Activated T-cell treated with anti-CD3 and anti-CD28 coated beads, Interleukin-2, amount 50 U/mL, for 72 hours (primary cell): ENCODE measurements around the gene ARHGEF16. TPM values are rescaled to one million over a fixed set of nuclear protein-coding genes. Genes with fewer than 3 reads are reported as not detected.

Experiments used
- ATAC-seq, 2 donors: fragments of 150-1000 bp; cut with Tn5 transposase; replicated peaks in 1 of 2; 2 replicates each; pipeline ENCODE4 v1.10.0; 2021; ENCODE audit warnings: moderate library complexity in 2 of 2, mild to moderate bottlenecking in 1 of 2
- DNase-seq, 2 donors: peaks; one replicate each; pipeline ENCODE4 v3.0.0; 2021 to 2022; ENCODE audit warnings: mixed read lengths in 1 of 2
- H3K27ac Mint-ChIP-seq: one replicate; pipeline ENCODE4 v1.8.0; 2022; ENCODE audit warnings: mild to moderate bottlenecking, moderate library complexity, mixed read lengths
- H3K27me3 Mint-ChIP-seq: one replicate; pipeline ENCODE4 v1.8.0; 2022; ENCODE audit warnings: low read depth, mixed read lengths
- H3K36me3 Mint-ChIP-seq, 2 donors: one replicate each; pipeline ENCODE4 v1.8.0; 2022; ENCODE audit warnings: mixed read lengths in 2 of 2, mild to moderate bottlenecking in 1 of 2; ENCODE audit not compliant: insufficient read depth in 2 of 2
- H3K4me1 Mint-ChIP-seq: one replicate; pipeline ENCODE4 v1.8.0; 2022; ENCODE audit warnings: low read depth, mixed read lengths
- H3K4me3 Mint-ChIP-seq, 2 donors: one replicate each; pipeline ENCODE4 v1.8.0; 2022; ENCODE audit warnings: mild to moderate bottlenecking in 2 of 2, mixed read lengths in 2 of 2, moderate library complexity in 2 of 2
- H3K9me3 Mint-ChIP-seq, 2 donors: one replicate each; pipeline ENCODE4 v1.8.0; 2022; ENCODE audit warnings: mixed read lengths in 2 of 2
- total RNA-seq, 2 donors: library from RNA; stranded (reverse); gene quantifications; one replicate each; pipeline ENCODE4 v1.2.3, GENCODE V29; 2022

The ARHGEF16 gene
- total RNA-seq, 2 donors from 2014 or later: 0.14 TPM; not detected in 1

- H3K4me1 Mint-ChIP-seq: no peaks in the 10 kb centered on the region
- no peaks in the 10 kb centered on the region for H3K27me3 Mint-ChIP-seq
- H3K27ac Mint-ChIP-seq: no peak overlapping the region
- no peaks in the 10 kb centered on the region for H3K9me3 Mint-ChIP-seq
- H3K36me3 Mint-ChIP-seq: no peaks in the 10 kb centered on the region
- no peak overlapping the region for H3K4me3 Mint-ChIP-seq
- DNase-seq: no peak
- ATAC-seq: no peak
Measured at GRCh38 chr1:3516911-3517675, 62.6 kb downstream of the ARHGEF16 start.

- DNase-seq (no peak), ATAC-seq (no peak)
- H3K27me3 Mint-ChIP-seq: no peaks in the 10 kb centered on the region
- no peaks in the 10 kb centered on the region for H3K36me3 Mint-ChIP-seq
- H3K4me3 Mint-ChIP-seq: no peak overlapping the region
- no peak overlapping the region for H3K27ac Mint-ChIP-seq
- no peaks in the 10 kb centered on the region for H3K4me1 Mint-ChIP-seq
- H3K9me3 Mint-ChIP-seq: no peaks in the 10 kb centered on the region
Measured at GRCh38 chr1:3518256-3518655, 63.8 kb downstream of the ARHGEF16 start.

GRCh38 chr1:3518756-3519155 lies 64.3 kb downstream of the ARHGEF16 start:
- H3K4me1 Mint-ChIP-seq: no peaks in the 10 kb centered on the region
- no peak for DNase-seq
- no peak for ATAC-seq
- no peaks in the 10 kb centered on the region for H3K9me3 Mint-ChIP-seq
- no peaks in the 10 kb centered on the region for H3K27me3 Mint-ChIP-seq
- no peaks in the 10 kb centered on the region for H3K36me3 Mint-ChIP-seq
- H3K4me3 Mint-ChIP-seq: no peak overlapping the region
- H3K27ac Mint-ChIP-seq: no peak overlapping the region

- no peaks in the 10 kb centered on the region for H3K27me3 Mint-ChIP-seq
- DNase-seq: no peak
- no peak overlapping the region for H3K4me3 Mint-ChIP-seq
- no peaks in the 10 kb centered on the region for H3K9me3 Mint-ChIP-seq
- no peaks in the 10 kb centered on the region for H3K4me1 Mint-ChIP-seq
- no peak overlapping the region for H3K27ac Mint-ChIP-seq
- ATAC-seq: no peak
- H3K36me3 Mint-ChIP-seq: no peaks in the 10 kb centered on the region
Measured at GRCh38 chr1:3519301-3519885, 64.9 kb downstream of the ARHGEF16 start.

- ATAC-seq: no peak
- no peaks in the 10 kb centered on the region for H3K36me3 Mint-ChIP-seq
- no peaks in the 10 kb centered on the region for H3K9me3 Mint-ChIP-seq
- H3K27ac Mint-ChIP-seq: no peak overlapping the region
- H3K4me1 Mint-ChIP-seq: no peaks in the 10 kb centered on the region
- H3K4me3 Mint-ChIP-seq: no peak overlapping the region
- H3K27me3 Mint-ChIP-seq: no peaks in the 10 kb centered on the region
- no peak for DNase-seq
Measured at GRCh38 chr1:3520419-3521378, 66.2 kb downstream of the ARHGEF16 start.

GRCh38 chr1:3521426-3521825 lies 67.0 kb downstream of the ARHGEF16 start:
- no peak for ATAC-seq
- no peak overlapping the region for H3K27ac Mint-ChIP-seq
- H3K27me3 Mint-ChIP-seq: no peaks in the 10 kb centered on the region
- H3K36me3 Mint-ChIP-seq: no peaks in the 10 kb centered on the region
- no peaks in the 10 kb centered on the region for H3K9me3 Mint-ChIP-seq
- no peaks in the 10 kb centered on the region for H3K4me1 Mint-ChIP-seq
- no peak for DNase-seq
- H3K4me3 Mint-ChIP-seq: no peak overlapping the region

- Mint-ChIP-seq H3K4me3 (no peak overlapping the region), H3K4me1 (no peaks in the 10 kb centered on the region), H3K27me3 (no peaks in the 10 kb centered on the region), H3K27ac (no peak overlapping the region), H3K9me3 (no peaks in the 10 kb centered on the region), H3K36me3 (no peaks in the 10 kb centered on the region)
- DNase-seq (no peak), ATAC-seq (no peak)
Measured at GRCh38 chr1:3522112-3522511, 67.6 kb downstream of the ARHGEF16 start.

- no peak overlapping the region for H3K27ac Mint-ChIP-seq
- no peaks in the 10 kb centered on the region for H3K27me3 Mint-ChIP-seq
- no peak for ATAC-seq
Measured at GRCh38 chr1:3522564-3523265, 68.2 kb downstream of the ARHGEF16 start.

GRCh38 chr1:3523980-3524379 lies 69.5 kb downstream of the ARHGEF16 start:
- DNase-seq (no peak), ATAC-seq (no peak)
- Mint-ChIP-seq H3K27me3 (no peaks in the 10 kb centered on the region), H3K36me3 (no peaks in the 10 kb centered on the region), H3K9me3 (no peaks in the 10 kb centered on the region), H3K27ac (no peak overlapping the region), H3K4me1 (no peaks in the 10 kb centered on the region), H3K4me3 (no peak overlapping the region)

More at GRCh38 chr1:3522564-3523265, 68.2 kb downstream of the ARHGEF16 start:
- Mint-ChIP-seq H3K4me1 (no peaks in the 10 kb centered on the region), H3K4me3 (no peak overlapping the region), H3K9me3 (no peaks in the 10 kb centered on the region), H3K36me3 (no peaks in the 10 kb centered on the region)
- DNase-seq: no peak

- H3K36me3 Mint-ChIP-seq: no peaks in the 10 kb centered on the region
- H3K27ac Mint-ChIP-seq: no peak overlapping the region
- no peaks in the 10 kb centered on the region for H3K4me1 Mint-ChIP-seq
- no peak for ATAC-seq
- no peaks in the 10 kb centered on the region for H3K27me3 Mint-ChIP-seq
- no peaks in the 10 kb centered on the region for H3K9me3 Mint-ChIP-seq
- no peak overlapping the region for H3K4me3 Mint-ChIP-seq
- no peak for DNase-seq
Measured at GRCh38 chr1:3524556-3525203, 70.2 kb downstream of the ARHGEF16 start.

- no peak for DNase-seq
- no peak overlapping the region for H3K4me3 Mint-ChIP-seq
- no peaks in the 10 kb centered on the region for H3K36me3 Mint-ChIP-seq
- H3K4me1 Mint-ChIP-seq: peaks cover 8% of the 10 kb centered on the region
- H3K27me3 Mint-ChIP-seq: no peaks in the 10 kb centered on the region
- no peaks in the 10 kb centered on the region for H3K9me3 Mint-ChIP-seq
- no peak for ATAC-seq
- no peak overlapping the region for H3K27ac Mint-ChIP-seq
Measured at GRCh38 chr1:3525551-3526482, 71.4 kb downstream of the ARHGEF16 start.

- peaks cover 8% of the 10 kb centered on the region for H3K4me1 Mint-ChIP-seq
- DNase-seq (no peak), ATAC-seq (no peak)
- H3K27me3 Mint-ChIP-seq: no peaks in the 10 kb centered on the region
- no peaks in the 10 kb centered on the region for H3K9me3 Mint-ChIP-seq
- H3K4me3 Mint-ChIP-seq: no peak overlapping the region
- no peaks in the 10 kb centered on the region for H3K36me3 Mint-ChIP-seq
- no peak overlapping the region for H3K27ac Mint-ChIP-seq
Measured at GRCh38 chr1:3527774-3528173, 73.3 kb downstream of the ARHGEF16 start.
